HEK293T (cell line): ENCODE data around the gene IFT27.

ENCODE experiments used
- ARNT ChIP-seq: fragments of 450-650 bp; IDR thresholded peaks from 2 replicates; pipeline ENCODE4 v1.6.1; 2017; ENCODE audit warnings: mild to moderate bottlenecking
- BHLHE40 ChIP-seq: fragments of 450-650 bp; IDR thresholded peaks from 2 replicates; pipeline ENCODE4 v1.6.1; 2016; ENCODE audit warnings: mild to moderate bottlenecking, moderate library complexity, borderline replicate concordance
- CTBP1 ChIP-seq: fragments of 450-650 bp; IDR thresholded peaks from 2 replicates; pipeline ENCODE4 v1.6.1; 2016; ENCODE audit warnings: borderline replicate concordance
- FOXA1 ChIP-seq: fragments of 450-650 bp; IDR thresholded peaks from 2 replicates; pipeline ENCODE4 v1.6.1; 2016; ENCODE audit warnings: mild to moderate bottlenecking
- FOXK2 ChIP-seq: fragments of 450-650 bp; IDR thresholded peaks from 2 replicates; pipeline ENCODE4 v1.6.1; 2016; ENCODE audit warnings: mild to moderate bottlenecking
- HDGF ChIP-seq: fragments of 450-650 bp; IDR thresholded peaks from 2 replicates; pipeline ENCODE4 v1.6.1; 2017; ENCODE audit warnings: antibody characterized with exemption, borderline replicate concordance
- L3MBTL2 ChIP-seq: fragments of 450-650 bp; conservative IDR thresholded peaks from 2 replicates; pipeline ENCODE4 v1.6.1; 2016; ENCODE audit warnings: mild to moderate bottlenecking
- NFRKB ChIP-seq: fragments of 450-650 bp; IDR thresholded peaks from 2 replicates; pipeline ENCODE4 v1.6.1; 2016; ENCODE audit warnings: mild to moderate bottlenecking, moderate library complexity
- SP1 ChIP-seq: fragments of 450-650 bp; IDR thresholded peaks from 2 replicates; pipeline ENCODE4 v1.6.1; 2017
- ZNF384 ChIP-seq: fragments of 450-650 bp; IDR thresholded peaks from 2 replicates; pipeline ENCODE4 v1.6.1; 2016

DNA sequence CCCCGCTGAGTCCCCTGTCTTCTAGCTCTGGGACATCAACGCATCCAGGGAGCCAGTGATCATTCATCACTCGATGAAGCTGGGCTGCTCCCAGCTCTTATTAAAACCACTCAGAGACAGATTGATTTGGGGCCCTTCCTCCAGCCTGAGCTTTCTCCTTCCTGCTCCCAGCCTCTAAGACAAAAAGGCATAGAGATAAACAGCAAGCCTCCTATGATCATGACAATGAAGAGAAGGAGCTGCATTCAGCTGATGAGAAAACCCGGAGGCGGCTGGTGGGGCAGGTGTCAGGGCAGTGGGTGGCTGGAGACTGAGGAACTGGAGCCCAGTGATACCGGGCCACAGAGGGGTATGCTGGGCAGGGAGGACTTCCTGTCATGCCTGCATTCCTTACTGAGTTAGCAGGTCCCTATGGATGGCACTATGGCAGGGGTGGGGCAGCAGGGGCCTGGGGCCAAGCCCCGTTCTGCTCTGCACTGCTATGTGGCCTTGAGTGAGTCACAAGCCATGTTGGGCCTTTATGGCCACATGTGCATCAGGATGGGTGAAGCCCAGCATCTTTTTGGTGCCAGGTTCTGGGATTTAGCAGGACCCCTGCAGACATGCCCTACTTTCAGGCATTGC is 20.7 kb upstream of the IFT27 start:
- TF ChIP-seq SP1 (no peak), BHLHE40 (no peak), ZNF384 (no peak), CTBP1 (no peak), ARNT (no peak), FOXA1 (no peak), HDGF (no peak), FOXK2 (no peak), NFRKB (no peak), L3MBTL2 (no peak)
